Loucy (cell line): ENCODE results near the gene PARD6G.

Experiments used
- H2AFZ ChIP-seq: fragments of 200-600 bp; sonication (generic); 2 replicates; pipeline ENCODE4 v1.6.0; 2016; ENCODE audit warnings: antibody characterized with exemption, mild to moderate bottlenecking, low read length, moderate library complexity
- H3F3A ChIP-seq: fragments of 200-600 bp; 2 replicates; pipeline ENCODE4 v1.6.0; 2016; ENCODE audit warnings: antibody characterized with exemption, low read depth, mild to moderate bottlenecking
- H3K27me3 ChIP-seq: fragments of 200-600 bp; sonication (generic); 2 replicates; pipeline ENCODE4 v1.6.1; 2014; ENCODE audit warnings: low read length, mild to moderate bottlenecking; ENCODE audit not compliant: insufficient read depth, poor library complexity, severe bottlenecking
- H3K36me3 ChIP-seq: fragments of 200-600 bp; sonication (generic); 2 replicates; pipeline ENCODE4 v1.6.1; 2016; ENCODE audit warnings: low read length; ENCODE audit not compliant: insufficient read depth
- H3K4me1 ChIP-seq: fragments of 200-600 bp; sonication (generic); 2 replicates; pipeline ENCODE4 v1.5.1; 2014; ENCODE audit warnings: low read length, mild to moderate bottlenecking; ENCODE audit not compliant: insufficient read depth, poor library complexity, severe bottlenecking
- H3K4me2 ChIP-seq: fragments of 200-600 bp; sonication (generic); 2 replicates; pipeline ENCODE4 v1.6.0; 2014; ENCODE audit warnings: antibody characterized with exemption, low read length, low read depth, mild to moderate bottlenecking; ENCODE audit not compliant: poor library complexity, severe bottlenecking
- H3K4me3 ChIP-seq: fragments of 200-600 bp; sonication (generic); 2 replicates; pipeline ENCODE4 v1.5.1; 2014; ENCODE audit warnings: low read length, mild to moderate bottlenecking, mixed read lengths; ENCODE audit not compliant: poor library complexity, severe bottlenecking
- H3K79me2 ChIP-seq: fragments of 200-600 bp; sonication (generic); 2 replicates; pipeline ENCODE4 v1.6.1; 2014; ENCODE audit warnings: low read length; ENCODE audit not compliant: insufficient read depth
- H3K9ac ChIP-seq: fragments of 200-600 bp; sonication (generic); 2 replicates; pipeline ENCODE4 v1.6.0; 2014; ENCODE audit warnings: mild to moderate bottlenecking, low read depth, low read length, moderate library complexity; ENCODE audit not compliant: poor library complexity, severe bottlenecking
- H3K9me2 ChIP-seq: fragments of 200-600 bp; sonication (generic); replicated peaks from 2 replicates; pipeline ENCODE4 v1.6.1; 2016; ENCODE audit warnings: low read depth, low read length, mixed read lengths
- H3K9me3 ChIP-seq: fragments of 200-600 bp; sonication (generic); 2 replicates; pipeline ENCODE4 v1.6.1; 2014; ENCODE audit warnings: mild to moderate bottlenecking, antibody characterized with exemption, low read length, low read depth; ENCODE audit not compliant: insufficient read depth
- H4K20me1 ChIP-seq: fragments of 200-600 bp; sonication (generic); 2 replicates; pipeline ENCODE4 v1.6.0; 2014; ENCODE audit warnings: antibody characterized with exemption, low read length, mild to moderate bottlenecking; ENCODE audit not compliant: insufficient read depth, poor library complexity, severe bottlenecking
- CTCF ChIP-seq: fragments of 200-600 bp; sonication (generic); conservative IDR thresholded peaks from 2 replicates; pipeline ENCODE4 v1.5.1; 2014; ENCODE audit warnings: mild to moderate bottlenecking, antibody characterized with exemption, low read length
- EZH2phosphoT487 ChIP-seq: fragments of 200-600 bp; IDR thresholded peaks from 2 replicates; pipeline ENCODE4 v1.6.1; 2018; ENCODE audit warnings: antibody characterized with exemption, mild to moderate bottlenecking, moderate library complexity, borderline replicate concordance

Gene PARD6G

GRCh38 chr18:80189531-80189865 is 57.8 kb downstream of the PARD6G start:
- Histone ChIP-seq H3K4me3 (no peak overlapping the region), H3K4me2 (no peak overlapping the region), H3K79me2 (no peaks in the 10 kb centered on the region), H2AFZ (no peak overlapping the region), H3K27me3 (no peaks in the 10 kb centered on the region), H3K9me2 (no peaks in the 10 kb centered on the region), H4K20me1 (no peaks in the 10 kb centered on the region), H3F3A (no peaks in the 10 kb centered on the region), H3K36me3 (no peaks in the 10 kb centered on the region), H3K4me1 (peaks cover 4% of the 10 kb centered on the region), H3K9ac (no peak overlapping the region), H3K9me3 (peaks cover 26% of the 10 kb centered on the region; the same call in 1 of the 2 replicates)
- no peak for TF ChIP-seq CTCF

- Histone ChIP-seq H3K9me2 (no peaks in the 10 kb centered on the region), H3K4me2 (no peak overlapping the region), H3K9ac (no peak overlapping the region), H3F3A (no peaks in the 10 kb centered on the region), H3K79me2 (no peaks in the 10 kb centered on the region), H4K20me1 (no peaks in the 10 kb centered on the region), H2AFZ (no peak overlapping the region), H3K27me3 (no peaks in the 10 kb centered on the region), H3K9me3 (peaks cover 26% of the 10 kb centered on the region; the same call in 1 of the 2 replicates), H3K36me3 (no peaks in the 10 kb centered on the region), H3K4me3 (no peak overlapping the region), H3K4me1 (no peaks in the 10 kb centered on the region)
- TF ChIP-seq EZH2phosphoT487: no peak
- no peak for TF ChIP-seq CTCF
Observed at GRCh38 chr18:80188643-80189530, 58.4 kb downstream of the PARD6G start.

- no peaks in the 10 kb centered on the region for H3K79me2 ChIP-seq
- H3K27me3 ChIP-seq: no peaks in the 10 kb centered on the region
- TF ChIP-seq CTCF: no peak
- no peak for TF ChIP-seq EZH2phosphoT487
Observed at GRCh38 chr18:80187956-80188642, 59.2 kb downstream of the PARD6G start.

More at GRCh38 chr18:80187956-80188642, 59.2 kb downstream of the PARD6G start:
- peaks cover 25% of the 10 kb centered on the region; the same call in 1 of the 2 replicates for H3K9me3 ChIP-seq
- no peaks in the 10 kb centered on the region for H4K20me1 ChIP-seq
- no peaks in the 10 kb centered on the region for H3K4me1 ChIP-seq
- H3K9ac ChIP-seq: no peak overlapping the region
- H3K9me2 ChIP-seq: no peaks in the 10 kb centered on the region
- no peaks in the 10 kb centered on the region for H3F3A ChIP-seq
- no peak overlapping the region for H3K4me2 ChIP-seq
- no peaks in the 10 kb centered on the region for H3K36me3 ChIP-seq
- no peak overlapping the region for H3K4me3 ChIP-seq
- H2AFZ ChIP-seq: no peak overlapping the region
